HEK293T (cell line): Measurements from ENCODE around the gene KCNMB3.

Experiments
- BHLHE40 ChIP-seq: fragments of 450-650 bp; IDR thresholded peaks from 2 replicates; pipeline ENCODE4 v1.6.1; 2016; ENCODE audit warnings: mild to moderate bottlenecking, moderate library complexity, borderline replicate concordance
- CTBP1 ChIP-seq: fragments of 450-650 bp; IDR thresholded peaks from 2 replicates; pipeline ENCODE4 v1.6.1; 2016; ENCODE audit warnings: borderline replicate concordance
- ELF4 ChIP-seq: fragments of 450-650 bp; IDR thresholded peaks from 2 replicates; pipeline ENCODE4 v1.6.1; 2017; ENCODE audit warnings: antibody characterized with exemption
- FOXA1 ChIP-seq: fragments of 450-650 bp; IDR thresholded peaks from 2 replicates; pipeline ENCODE4 v1.6.1; 2016; ENCODE audit warnings: mild to moderate bottlenecking
- FOXK2 ChIP-seq: fragments of 450-650 bp; IDR thresholded peaks from 2 replicates; pipeline ENCODE4 v1.6.1; 2016; ENCODE audit warnings: mild to moderate bottlenecking
- FOXM1 ChIP-seq: fragments of 450-650 bp; IDR thresholded peaks from 2 replicates; pipeline ENCODE4 v1.6.1; 2017; ENCODE audit warnings: mild to moderate bottlenecking, borderline replicate concordance
- HDGF ChIP-seq: fragments of 450-650 bp; IDR thresholded peaks from 2 replicates; pipeline ENCODE4 v1.6.1; 2017; ENCODE audit warnings: antibody characterized with exemption, borderline replicate concordance
- LEF1 ChIP-seq: fragments of 450-650 bp; IDR thresholded peaks from 2 replicates; pipeline ENCODE4 v1.6.1; 2017; ENCODE audit warnings: mild to moderate bottlenecking, borderline replicate concordance
- NFRKB ChIP-seq: fragments of 450-650 bp; IDR thresholded peaks from 2 replicates; pipeline ENCODE4 v1.6.1; 2016; ENCODE audit warnings: mild to moderate bottlenecking, moderate library complexity
- SP1 ChIP-seq: fragments of 450-650 bp; IDR thresholded peaks from 2 replicates; pipeline ENCODE4 v1.6.1; 2017
- SUZ12 ChIP-seq: fragments of 450-650 bp; IDR thresholded peaks from 2 replicates; pipeline ENCODE4 v1.6.1; 2016; ENCODE audit warnings: mild to moderate bottlenecking
- TARDBP ChIP-seq: fragments of 450-650 bp; IDR thresholded peaks from 2 replicates; pipeline ENCODE4 v1.6.1; 2016
- ZNF384 ChIP-seq: fragments of 450-650 bp; IDR thresholded peaks from 2 replicates; pipeline ENCODE4 v1.6.1; 2016
- TF ChIP-seq, protein P1 (sequence below): fragments of 450-650 bp; IDR thresholded peaks from 2 replicates; pipeline ENCODE4 v1.6.1; 2016

DNA sequence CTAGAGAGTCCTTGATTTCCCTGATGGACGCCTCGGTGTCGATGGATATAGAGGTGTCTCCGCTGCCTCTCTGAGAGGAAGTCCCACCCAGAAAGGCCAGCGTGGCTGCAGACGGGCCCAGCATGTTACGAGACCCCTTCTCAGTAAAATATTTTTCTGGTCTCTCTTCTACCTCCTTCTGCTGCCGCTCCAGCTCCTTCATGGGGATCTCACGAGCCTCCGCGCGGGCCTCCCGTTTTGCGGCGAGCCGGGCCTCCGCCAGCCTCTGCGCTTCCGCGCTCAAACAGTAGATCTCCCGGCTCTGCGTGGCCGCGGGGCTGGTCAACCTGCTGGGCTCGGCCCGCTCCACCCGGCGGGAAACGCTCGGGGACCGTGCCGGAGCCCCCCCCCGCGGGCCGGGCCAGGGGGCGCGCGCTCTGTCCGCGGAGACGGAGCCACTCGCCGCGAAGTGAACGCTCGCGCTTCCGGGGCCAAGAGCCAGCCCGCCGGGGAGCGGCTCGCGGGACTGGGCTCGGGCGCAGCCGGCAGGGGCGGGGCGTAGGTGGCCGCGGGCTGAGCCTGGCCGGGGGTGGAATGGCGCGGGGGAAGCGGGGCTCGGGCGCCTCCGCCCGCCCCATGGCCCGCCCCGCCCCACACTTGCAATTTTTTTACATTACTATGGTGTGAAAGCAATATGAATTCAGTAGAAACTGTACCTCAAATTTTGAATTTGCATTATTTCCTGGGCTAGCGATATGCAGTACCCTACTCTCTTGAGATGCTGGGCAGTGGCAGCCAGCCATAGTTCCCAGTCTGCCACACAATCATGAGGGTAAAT is 10.2 kb upstream of the KCNMB3 start:
- TF ChIP-seq FOXA1 (no peak), ELF4 (no peak), NFRKB (no peak), SUZ12 (no peak), TARDBP (no peak), BHLHE40 (no peak), FOXK2 (no peak), ZNF384 (no peak), SP1 (no peak), CTBP1 (no peak), FOXM1 (no peak), HDGF (no peak), LEF1 (no peak)
- TF ChIP-seq, protein P1, sequence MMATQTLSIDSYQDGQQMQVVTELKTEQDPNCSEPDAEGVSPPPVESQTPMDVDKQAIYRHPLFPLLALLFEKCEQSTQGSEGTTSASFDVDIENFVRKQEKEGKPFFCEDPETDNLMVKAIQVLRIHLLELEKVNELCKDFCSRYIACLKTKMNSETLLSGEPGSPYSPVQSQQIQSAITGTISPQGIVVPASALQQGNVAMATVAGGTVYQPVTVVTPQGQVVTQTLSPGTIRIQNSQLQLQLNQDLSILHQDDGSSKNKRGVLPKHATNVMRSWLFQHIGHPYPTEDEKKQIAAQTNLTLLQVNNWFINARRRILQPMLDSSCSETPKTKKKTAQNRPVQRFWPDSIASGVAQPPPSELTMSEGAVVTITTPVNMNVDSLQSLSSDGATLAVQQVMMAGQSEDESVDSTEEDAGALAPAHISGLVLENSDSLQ = no peak
